Lung (tissue), 12 donors: Measurements from ENCODE around the gene OR2J1. TPM values are rescaled to one million over a fixed set of nuclear protein-coding genes. Genes with fewer than 3 reads are reported as not detected.

Experiments used
- ATAC-seq: fragments of 200-7000 bp; cut with Tn5 transposase; one replicate; pipeline ENCODE4 v1.9.1; 2020; ENCODE audit warnings: moderate number of reproducible peaks; ENCODE audit not compliant: insufficient read depth, low FRiP score
- DNase-seq, 3 donors: peaks; one replicate each; pipeline ENCODE4 v3.0.0-alpha.2; 2013 to 2017
- H3K27ac ChIP-seq, 2 donors: one replicate each; pipeline ENCODE4 v1.5.1; 2013; ENCODE audit warnings: mild to moderate bottlenecking in 2 of 2, moderate library complexity in 2 of 2, control low read depth in 1 of 2, inconsistent platforms in 1 of 2, low read depth in 1 of 2, low read length in 1 of 2
- H3K27me3 ChIP-seq, 3 donors: one replicate each; pipeline ENCODE4 v1.5.1; 2013; ENCODE audit warnings: low read length in 2 of 3; ENCODE audit not compliant: control insufficient read depth in 3 of 3, insufficient read depth in 3 of 3
- H3K36me3 ChIP-seq, 4 donors: one replicate each; pipeline ENCODE4 v1.5.1; 2013; ENCODE audit warnings: low read length in 4 of 4, mild to moderate bottlenecking in 1 of 4, moderate library complexity in 1 of 4; ENCODE audit not compliant: control insufficient read depth in 4 of 4, insufficient read depth in 4 of 4
- H3K4me1 ChIP-seq, 5 donors: one replicate each; pipeline ENCODE4 v1.5.1; 2013; ENCODE audit warnings: low read length in 5 of 5, mild to moderate bottlenecking in 2 of 5, moderate library complexity in 1 of 5; ENCODE audit not compliant: control insufficient read depth in 5 of 5, insufficient read depth in 5 of 5
- H3K4me3 ChIP-seq: one replicate; pipeline ENCODE4 v1.5.1; 2013; ENCODE audit warnings: mild to moderate bottlenecking, control low read depth, moderate library complexity
- H3K9ac ChIP-seq, 2 donors: one replicate each; pipeline ENCODE4 v1.5.1; 2013; ENCODE audit warnings: low read length in 2 of 2, control low read depth in 1 of 2; ENCODE audit not compliant: insufficient read depth in 1 of 2
- H3K9me3 ChIP-seq, 4 donors: one replicate each; pipeline ENCODE4 v1.5.1; 2013; ENCODE audit warnings: low read length in 3 of 4, mild to moderate bottlenecking in 1 of 4, moderate library complexity in 1 of 4; ENCODE audit not compliant: control insufficient read depth in 4 of 4, insufficient read depth in 3 of 4
- WGBS, 2 donors: extraction: QIAGEN DNeasy Blood & Tissue Kit; methylation state at CpG; one replicate each; pipeline ENCODE4 v1.1.7; 2013; 5-methylcytosine and 5-hydroxymethylcytosine counted together
- polyA plus RNA-seq, 2 donors: library from polyadenylated mRNA; stranded (reverse); fragments of 200-250 nt; gene quantifications; one replicate each; pipeline ENCODE4 v1.2.1, GENCODE V29; 2013
- total RNA-seq, 2 donors: library from RNA; depleted of rRNA in 1 of 2; stranded (reverse); fragments of >200 nt in 1 of 2; gene quantifications; one replicate each; pipeline ENCODE4 v1.2.1, GENCODE V29; 2014 to 2021
- TF ChIP-seq, protein P1 (sequence below): IDR thresholded peaks from 2 replicates; pipeline ENCODE4 v1.5.1; 2012; ENCODE audit warnings: mild to moderate bottlenecking; ENCODE audit errors: control extremely low read depth, extremely low read depth
- donor health status: control.
- donor health status: control.
- donor health status: Bipolar disorder and iron deficiency.
- donor health status: healthy.
- donor health status: DM: yes; HTN: yes; CAD: no.

OR2J1 gene
- total and polyA plus RNA-seq, 4 donors, result not detected

DNA sequence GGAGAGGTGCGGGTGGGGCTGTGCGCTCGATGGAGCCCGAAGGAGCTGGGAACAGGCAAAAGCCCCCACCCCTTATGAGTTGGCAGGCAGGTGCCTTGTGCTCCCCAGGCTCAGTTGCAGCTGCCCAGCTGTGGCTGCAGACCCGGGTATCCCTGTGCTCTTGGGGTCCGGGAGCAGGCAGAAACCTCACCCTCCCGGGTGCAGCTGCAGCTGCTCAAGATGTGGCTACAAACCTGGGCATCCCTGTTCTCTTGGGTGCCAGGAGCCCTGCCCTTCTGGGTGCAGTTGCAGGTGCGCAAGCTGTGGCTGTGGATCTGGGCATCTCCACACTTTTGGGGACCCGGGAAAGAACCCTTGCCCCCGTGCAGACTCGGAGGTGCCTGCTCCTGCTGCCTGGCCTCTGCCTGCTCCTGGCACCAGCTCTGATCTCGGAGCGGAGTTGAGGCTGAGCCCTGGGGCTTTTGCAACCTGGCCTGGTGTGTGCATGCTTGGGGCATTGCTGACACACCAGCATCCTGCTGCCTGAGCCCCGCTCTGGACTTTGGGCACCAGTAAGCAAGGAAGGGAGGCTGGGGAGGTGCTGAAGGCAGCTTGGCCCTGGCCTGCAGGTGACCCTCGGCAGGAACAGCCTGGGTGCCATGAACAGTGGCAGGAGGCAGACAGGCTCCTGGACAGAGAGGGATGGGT lies 30.2 kb downstream of the OR2J1 start:
- H3K27ac ChIP-seq, result no peak overlapping the region
- no peak for DNase-seq
- H3K4me1 ChIP-seq, result no peaks in the 10 kb centered on the region
- H3K9me3 ChIP-seq, result no peaks in the 10 kb centered on the region
- TF ChIP-seq, protein P1, sequence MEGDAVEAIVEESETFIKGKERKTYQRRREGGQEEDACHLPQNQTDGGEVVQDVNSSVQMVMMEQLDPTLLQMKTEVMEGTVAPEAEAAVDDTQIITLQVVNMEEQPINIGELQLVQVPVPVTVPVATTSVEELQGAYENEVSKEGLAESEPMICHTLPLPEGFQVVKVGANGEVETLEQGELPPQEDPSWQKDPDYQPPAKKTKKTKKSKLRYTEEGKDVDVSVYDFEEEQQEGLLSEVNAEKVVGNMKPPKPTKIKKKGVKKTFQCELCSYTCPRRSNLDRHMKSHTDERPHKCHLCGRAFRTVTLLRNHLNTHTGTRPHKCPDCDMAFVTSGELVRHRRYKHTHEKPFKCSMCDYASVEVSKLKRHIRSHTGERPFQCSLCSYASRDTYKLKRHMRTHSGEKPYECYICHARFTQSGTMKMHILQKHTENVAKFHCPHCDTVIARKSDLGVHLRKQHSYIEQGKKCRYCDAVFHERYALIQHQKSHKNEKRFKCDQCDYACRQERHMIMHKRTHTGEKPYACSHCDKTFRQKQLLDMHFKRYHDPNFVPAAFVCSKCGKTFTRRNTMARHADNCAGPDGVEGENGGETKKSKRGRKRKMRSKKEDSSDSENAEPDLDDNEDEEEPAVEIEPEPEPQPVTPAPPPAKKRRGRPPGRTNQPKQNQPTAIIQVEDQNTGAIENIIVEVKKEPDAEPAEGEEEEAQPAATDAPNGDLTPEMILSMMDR, result no peak
- H3K36me3 ChIP-seq, result no peaks in the 10 kb centered on the region
- WGBS, 2 donors, result 83 to 84% methylated on average over 15 of the region's 15 CpGs
- H3K9ac ChIP-seq, result no peak overlapping the region
- peaks cover 0 to 3% (median 0%) of the 10 kb centered on the region in 3 donors for H3K27me3 ChIP-seq
- no peak for ATAC-seq
- no peak overlapping the region for H3K4me3 ChIP-seq

DNA sequence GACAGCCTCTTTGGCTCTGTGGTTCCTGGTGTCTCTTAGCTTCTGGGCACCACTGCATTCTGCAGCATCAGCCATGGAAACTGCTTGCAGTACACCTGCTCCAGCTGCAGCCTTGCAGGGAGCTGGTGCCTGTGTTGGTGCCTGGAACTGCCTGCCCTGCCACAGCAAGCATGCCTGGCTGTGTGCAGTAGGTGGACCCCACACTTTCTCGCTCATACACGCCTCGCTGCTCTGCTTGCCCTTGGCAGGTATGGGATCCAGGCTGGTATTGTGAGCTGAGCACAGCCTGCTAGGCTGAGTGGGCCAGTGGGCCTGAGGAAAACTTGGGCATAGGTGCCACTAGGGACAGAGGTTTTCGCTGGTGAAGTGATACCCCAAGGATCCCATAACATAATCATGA lies 31.4 kb downstream of the OR2J1 start:
- Histone ChIP-seq H3K4me3 (no peak overlapping the region), H3K9ac (no peak overlapping the region), H3K9me3 (no peaks in the 10 kb centered on the region), H3K4me1 (no peaks in the 10 kb centered on the region), H3K36me3 (no peaks in the 10 kb centered on the region), H3K27me3 (peaks cover 0 to 3% (median 0%) of the 10 kb centered on the region in 3 donors), H3K27ac (no peak overlapping the region)
- TF ChIP-seq, protein P1, result no peak
- 93 to 98% methylated on average over 4 of the region's 4 CpGs for WGBS, 2 donors
- no peak for ATAC-seq
- no peak for DNase-seq

DNA sequence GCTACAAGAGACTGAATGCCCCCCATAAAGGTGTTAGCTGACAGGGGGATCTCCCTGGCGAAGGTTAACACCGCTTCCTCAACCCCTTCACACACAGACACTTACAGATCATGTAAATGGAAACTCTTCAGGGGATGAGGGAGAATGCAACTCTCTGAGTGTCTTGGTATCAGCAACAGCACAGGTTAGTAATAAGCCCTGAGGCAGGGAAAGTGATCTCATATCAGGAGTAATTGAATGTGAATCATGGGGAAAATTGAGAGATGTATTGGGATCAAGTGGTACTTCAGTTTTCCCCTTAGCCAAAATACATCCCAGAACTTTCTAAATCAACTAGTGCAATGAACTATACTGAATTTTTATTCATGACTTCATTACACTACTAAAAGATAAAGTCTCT lies 32.4 kb downstream of the OR2J1 start:
- Histone ChIP-seq H3K4me1 (no peaks in the 10 kb centered on the region), H3K9ac (no peak overlapping the region), H3K9me3 (no peaks in the 10 kb centered on the region), H3K27ac (no peak overlapping the region), H3K27me3 (peaks cover 0 to 3% (median 0%) of the 10 kb centered on the region in 3 donors), H3K36me3 (no peaks in the 10 kb centered on the region), H3K4me3 (no peak overlapping the region)
- TF ChIP-seq, protein P1, result no peak
- WGBS, 2 donors, result 55 to 75% methylated on average over 2 of the region's 2 CpGs
- ATAC-seq (no peak), DNase-seq (no peak)

DNA sequence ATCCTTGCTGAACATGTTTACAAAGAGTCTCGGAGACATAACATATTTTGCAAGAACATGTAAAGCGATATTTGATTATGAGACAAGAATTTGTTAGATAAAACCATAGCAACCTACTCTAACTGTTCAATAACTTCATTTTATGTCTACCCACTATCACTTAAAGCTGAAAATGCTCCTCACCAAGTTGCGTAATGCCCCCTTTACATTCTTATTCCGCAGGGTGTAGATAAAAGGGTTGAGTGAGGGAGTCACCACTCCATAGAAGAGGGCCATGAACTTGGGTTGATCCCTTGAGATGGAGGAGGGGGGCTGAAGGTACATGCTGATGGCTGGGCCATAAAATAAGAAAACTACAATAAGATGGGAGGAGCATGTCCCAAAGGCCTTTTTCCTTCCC lies 38.4 kb downstream of the OR2J1 start:
- Histone ChIP-seq H3K9ac (no peak overlapping the region), H3K27ac (no peak overlapping the region), H3K27me3 (no peaks in the 10 kb centered on the region), H3K9me3 (peaks cover 0 to under 1% (median 0%) of the 10 kb centered on the region in 4 donors), H3K4me3 (no peak overlapping the region), H3K4me1 (no peaks in the 10 kb centered on the region), H3K36me3 (no peaks in the 10 kb centered on the region)
- TF ChIP-seq, protein P1, result no peak
- DNase-seq, result no peak
- ATAC-seq, result no peak
- 74 to 88% methylated on average over 4 of the region's 4 CpGs for WGBS, 2 donors
